Heart right ventricle (tissue), 16 donors: ENCODE results near the gene IGSF9. TPM values are rescaled to one million over a fixed set of nuclear protein-coding genes. Genes with fewer than 3 reads are reported as not detected.

Source experiments
- ATAC-seq, 8 donors: fragments of 200-7000 bp; cut with Tn5 transposase; one replicate each; pipeline ENCODE4 v1.9.1; 2020; ENCODE audit warnings: mild to moderate bottlenecking in 8 of 8, moderate library complexity in 8 of 8, moderate number of reproducible peaks in 1 of 8
- DNase-seq, 2 donors: peaks; one replicate each; pipeline ENCODE4 v3.0.0-alpha.2; 2020
- H3K27ac ChIP-seq, 10 donors: fragments of 200-600 bp; sonication (generic) in 2 of 10; one replicate each; pipeline versions ENCODE4 v1.5.0 to v1.8.0; 2020 to 2022; ENCODE audit warnings: mild to moderate bottlenecking in 3 of 10
- H3K27me3 ChIP-seq, 7 donors: fragments of 200-600 bp; one replicate each; pipeline ENCODE4 v1.8.0; 2021 to 2022; ENCODE audit warnings: mild to moderate bottlenecking in 2 of 7
- H3K36me3 ChIP-seq, 9 donors: fragments of 200-600 bp; sonication (generic) in 1 of 9; one replicate each; pipeline versions ENCODE4 v1.5.0 to v1.8.0; 2020 to 2022; ENCODE audit warnings: mild to moderate bottlenecking in 2 of 9
- H3K4me1 ChIP-seq, 9 donors: fragments of 200-600 bp; sonication (generic) in 1 of 9; one replicate each; pipeline versions ENCODE4 v1.5.0 to v1.8.0; 2020 to 2022; ENCODE audit warnings: mild to moderate bottlenecking in 4 of 9
- H3K4me3 ChIP-seq, 10 donors: fragments of 200-600 bp; sonication (generic) in 2 of 10; one replicate each; pipeline versions ENCODE4 v1.5.0 to v1.8.0; 2020 to 2022; ENCODE audit warnings: mild to moderate bottlenecking in 7 of 10, moderate library complexity in 2 of 10
- H3K9me3 ChIP-seq, 11 donors: fragments of 200-600 bp in 10 of 11; sonication (generic) in 2 of 11; one replicate each; pipeline versions ENCODE4 v1.5.0 to v1.8.0; 2013 to 2022; ENCODE audit warnings: mild to moderate bottlenecking in 2 of 11, control low read depth in 1 of 11, moderate library complexity in 1 of 11
- CTCF ChIP-seq, 9 donors: fragments of 200-600 bp; sonication (generic) in 2 of 9; IDR thresholded peaks; one replicate each; pipeline versions ENCODE4 v1.5.0 to v1.8.0; 2021 to 2022; ENCODE audit warnings: antibody characterized with exemption in 9 of 9, mild to moderate bottlenecking in 5 of 9, moderate library complexity in 1 of 9
- WGBS, 2 donors: extraction: QIAGEN DNeasy Blood & Tissue Kit; methylation state at CpG; one replicate each; pipeline ENCODE4 v1.1.7; 2013; ENCODE audit warnings: inconsistent platforms in 1 of 2; 5-methylcytosine and 5-hydroxymethylcytosine counted together
- intact Hi-C, 10 donors: fragments of 100-400 bp; cut with DNase I; formaldehyde crosslinking; loops; one replicate each; pipeline versions ENCODE4 v1.11.1 to v1.14.2; 2022
- polyA plus RNA-seq, 2 donors: library from polyadenylated mRNA; stranded (reverse); fragments of 200-250 nt; gene quantifications; one replicate each; pipeline ENCODE4 v1.2.3, GENCODE V29; 2013
- total RNA-seq, 10 donors: library from RNA; stranded (reverse); fragmentation: NEBNext Ultra II Directional in 3 of 10; extraction: Animal tissue kit (Norgen Biotek cat#: 25700) in 3 of 10; gene quantifications; one replicate each; pipeline versions ENCODE4 v1.2.1 to v1.2.4, GENCODE V29; 2021 to 2023
- donor health status: Arrhythmogenic right ventricular cardiomyopathy.
- donor health status: ischemic (EF 13 %, LVEDD 7.1; RV severe dilation, severe dysfunction).
- donor health status: healthy with polysubstance abuse.
- donor health status: DM: no; HTN: yes; CAD: no.
- donor health status: DM: no; HTN: no; CAD: no.
- donor health status: ischemic (EF 25% LVEDD 6.9; RV normal size, moderate dysfunction).
- donor health status: ischemic (EF 25% LVEDD 5.7; RV mildly dilated, moderate dysfunction).
- donor health status: healthy.
- donor health status: DM: yes; HTN: yes; CAD: no.
- donor health status: Ischemic cardiomyopathy.
- donor health status: ischemic (EF 35%, LVEDD 5.7; RV mildly dilated, moderate dysfunction).
- donor health status: nonischemic (EF 11% LVEDD 7.7; RV severe dilation, severe dysfunction).
- donor health status: DM: yes; HTN: yes; CAD: no.
- donor health status: PGD.
- donor health status: ischemic (EF 29% LVEDD 5.4; RV normal size, mild dysfunction).
- donor health status: nonischemic (EF 23%, LVEDD 6.1; RV moderate dilation, normal function).

The IGSF9 gene
- total and polyA plus RNA-seq, 12 donors = 0.03 to 0.15 (median 0.08) TPM; not detected in 7

DNA sequence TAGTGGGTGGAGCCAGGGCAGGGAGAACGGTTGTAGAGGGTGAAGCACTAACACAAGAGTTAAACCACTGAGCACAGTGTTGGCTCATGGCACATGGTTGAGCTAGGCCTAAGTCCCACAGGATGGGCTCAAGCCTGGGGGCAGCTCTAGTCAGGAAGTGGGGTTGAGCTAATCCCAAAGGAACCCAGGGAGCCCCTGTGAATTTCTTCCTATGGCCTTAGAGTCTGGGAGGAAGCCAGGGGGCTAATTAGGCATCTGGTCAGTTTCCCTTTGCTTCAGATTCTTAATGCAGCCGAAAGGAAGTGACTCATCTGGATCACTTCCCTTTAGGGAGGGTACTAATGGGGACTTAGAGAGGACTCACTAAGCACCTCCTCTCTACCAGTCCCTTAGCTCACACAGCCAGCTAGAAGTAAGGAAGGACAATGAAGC lies 55.6 kb downstream of the IGSF9 start:
- 32 to 41% methylated on average over 2 of the region's 2 CpGs for WGBS, 2 donors
- ATAC-seq (peak; percentile 88 to 96 (median 94)), DNase-seq (peak in 1 of 2 donors; percentile 79)
- H3K4me1 ChIP-seq = peaks cover 0 to 35% (median 21%) of the 10 kb centered on the region in 9 donors
- no peaks in the 10 kb centered on the region for H3K27me3 ChIP-seq
- no peaks in the 10 kb centered on the region for H3K36me3 ChIP-seq
- H3K4me3 ChIP-seq = peak overlapping the region in 6 of 10 donors; percentile 4 to 27 (median 16)
- no peaks in the 10 kb centered on the region for H3K9me3 ChIP-seq
- peak overlapping the region; percentile 39 to 86 (median 76) for H3K27ac ChIP-seq
- intact Hi-C loops = loop anchor here in 9 of 10 donors (2.0 to 10.0 kb wide), 9 partner anchors 35 to 725 kb away; partner anchors contain the start of genes TAGLN2 (in 3 of the 9) and DUSP23 (in 2 of the 9)
- TF ChIP-seq CTCF (IDR thresholded peaks at IDR 0.05) = peak in 1 of 9 donors; percentile 16

DNA sequence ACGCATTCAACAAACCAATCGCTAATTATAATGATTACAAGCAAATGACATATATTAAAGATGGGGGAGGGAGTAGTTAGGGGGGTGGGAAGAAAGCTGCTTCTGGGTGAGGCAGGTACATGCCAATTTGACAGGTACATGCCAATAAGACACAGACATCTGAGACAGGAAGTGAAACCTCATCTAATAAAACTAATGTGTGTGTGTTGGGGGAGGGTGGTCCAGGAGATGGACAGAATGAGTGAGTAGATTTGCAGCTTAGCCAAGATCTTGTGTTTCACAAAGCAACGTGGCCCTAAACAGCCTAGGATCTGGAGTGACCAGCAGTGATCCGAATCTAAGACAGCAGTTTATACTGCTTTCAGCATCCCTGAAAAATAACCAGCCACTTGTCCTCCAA lies 56.2 kb downstream of the IGSF9 start:
- WGBS, 2 donors = 92 to 93% methylated on average over 4 of the region's 4 CpGs
- H3K4me3 ChIP-seq = no peak overlapping the region
- DNase-seq = no peak
- H3K9me3 ChIP-seq = no peaks in the 10 kb centered on the region
- peaks cover 0 to 35% (median 21%) of the 10 kb centered on the region in 9 donors for H3K4me1 ChIP-seq
- intact Hi-C loops = loop anchor here in 1 of 10 donors (10.0 kb wide), 1 partner anchor 674 kb away; no protein-coding TSS in a partner anchor
- no peaks in the 10 kb centered on the region for H3K27me3 ChIP-seq
- ATAC-seq = no peak
- no peak for TF ChIP-seq CTCF (IDR thresholded peaks at IDR 0.05)
- peak overlapping the region in 9 of 10 donors; percentile 39 to 86 (median 78) for H3K27ac ChIP-seq
- no peaks in the 10 kb centered on the region for H3K36me3 ChIP-seq

GRCh38 chr1:159884296-159884695 lies 61.1 kb downstream of the IGSF9 start:
- ATAC-seq = no peak
- intact Hi-C loops = loop anchor here in 1 of 10 donors (10.0 kb wide), 1 partner anchor 669 kb away; no protein-coding TSS in a partner anchor
- 85 to 87% methylated on average over 8 of the region's 8 CpGs for WGBS, 2 donors
- DNase-seq = no peak
- Histone ChIP-seq H3K27ac (no peak overlapping the region), H3K9me3 (no peaks in the 10 kb centered on the region), H3K4me3 (no peak overlapping the region), H3K36me3 (no peaks in the 10 kb centered on the region), H3K27me3 (no peaks in the 10 kb centered on the region), H3K4me1 (peaks cover 0 to 42% (median 2%) of the 10 kb centered on the region in 9 donors)
- no peak for TF ChIP-seq CTCF (IDR thresholded peaks at IDR 0.05)

DNA sequence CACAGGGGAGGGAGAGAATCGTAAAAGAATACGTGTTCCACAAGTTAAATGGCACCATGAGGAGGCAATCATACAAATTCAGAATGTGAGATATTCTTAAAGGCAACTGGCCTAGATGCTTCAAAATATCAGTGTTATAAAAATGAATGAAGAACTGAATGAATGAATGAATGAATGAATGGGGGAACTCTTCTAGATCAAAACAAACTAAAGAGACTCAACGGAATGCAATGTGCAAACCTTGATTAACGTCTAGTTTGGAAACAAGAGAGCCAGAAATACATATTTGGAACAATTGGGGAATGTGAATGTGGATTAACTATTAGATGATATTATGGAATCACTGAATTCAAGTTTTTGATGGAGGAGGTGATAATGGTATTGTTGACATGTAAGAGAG lies 62.3 kb downstream of the IGSF9 start:
- DNase-seq = no peak
- Histone ChIP-seq H3K4me3 (no peak overlapping the region), H3K27ac (no peak overlapping the region), H3K36me3 (no peaks in the 10 kb centered on the region), H3K9me3 (no peaks in the 10 kb centered on the region), H3K4me1 (peaks cover 0 to 33% (median 0%) of the 10 kb centered on the region in 9 donors), H3K27me3 (no peaks in the 10 kb centered on the region)
- no peak for TF ChIP-seq CTCF (IDR thresholded peaks at IDR 0.05)
- 67 to 85% methylated on average over 4 of the region's 4 CpGs for WGBS, 2 donors
- no peak for ATAC-seq
- intact Hi-C loops = loop anchor here in 2 of 10 donors (2.0 to 10.0 kb wide), 2 partner anchors 20 to 668 kb away; partner anchors contain the start of gene VSIG8 (in 1 of the 2)
